Esophagus muscularis mucosa (tissue), 4 donors: ENCODE measurements around the gene PHKB. TPM values are rescaled to one million over a fixed set of nuclear protein-coding genes. Genes with fewer than 3 reads are reported as not detected.

ENCODE experiments used
- DNase-seq: peaks from one replicate; pipeline ENCODE4 v3.0.0-alpha.2; 2017; ENCODE audit errors: extremely low spot score
- H3K27ac ChIP-seq, 4 donors: fragments of 200-600 bp; sonication (generic); replicated peaks in 1 of 4; 1 replicate in 3 of 4; 2 replicates in 1 of 4; pipeline ENCODE4 v1.5.1; 2016 to 2019; ENCODE audit warnings: mild to moderate bottlenecking in 1 of 4
- H3K27me3 ChIP-seq, 4 donors: fragments of 200-600 bp; sonication (generic); one replicate each; pipeline versions ENCODE4 v1.5.1 to v1.6.0; 2016 to 2019
- H3K36me3 ChIP-seq, 4 donors: fragments of 200-600 bp; sonication (generic); one replicate each; pipeline ENCODE4 v1.5.1; 2016 to 2019
- H3K4me1 ChIP-seq, 4 donors: fragments of 200-600 bp; sonication (generic); one replicate each; pipeline ENCODE4 v1.5.1; 2016 to 2019
- H3K4me3 ChIP-seq, 4 donors: fragments of 200-600 bp; sonication (generic); 1 replicate in 2 of 4; 2 replicates in 2 of 4; pipeline ENCODE4 v1.5.1; 2016 to 2019; ENCODE audit warnings: mild to moderate bottlenecking in 4 of 4, moderate library complexity in 1 of 4
- H3K9me3 ChIP-seq, 4 donors: fragments of 200-600 bp; sonication (generic); 1 replicate in 3 of 4; 2 replicates in 1 of 4; pipeline ENCODE4 v1.5.1; 2016 to 2019
- EP300 ChIP-seq: sonication (generic); formaldehyde crosslinking; IDR thresholded peaks from one replicate; pipeline ENCODE4 v1.6.1; 2017; ENCODE audit warnings: antibody characterized with exemption
- POLR2A ChIP-seq: fragments of 450-650 bp; IDR thresholded peaks from one replicate; pipeline ENCODE4 v1.6.1; 2017; ENCODE audit warnings: antibody characterized with exemption, moderate library complexity, mild to moderate bottlenecking, low read depth
- POLR2AphosphoS5 ChIP-seq, 2 donors: sonication (generic); formaldehyde crosslinking; IDR thresholded peaks; one replicate each; pipeline ENCODE4 v1.6.1; 2017; ENCODE audit warnings: antibody characterized with exemption in 2 of 2
- WGBS: methylation state at CpG from one replicate; pipeline ENCODE4 v1.1.5; 2018; 5-methylcytosine and 5-hydroxymethylcytosine counted together
- intact Hi-C: fragments of 100-400 bp; cut with DNase I; formaldehyde crosslinking; loops from one replicate; pipeline ENCODE4 v1.15.1; 2023
- total RNA-seq, 4 donors: library from RNA; depleted of rRNA; stranded (reverse); fragments of >200 nt; gene quantifications; one replicate each; pipeline versions ENCODE4 v1.1.0 to v1.2.1, GENCODE V29; 2016
- TF ChIP-seq, protein P1 (sequence below), 3 experiments: fragments of 200-600 bp in 2 of 3; fragments of 450-650 bp in 1 of 3; sonication (generic) in 2 of 3; IDR thresholded peaks; one replicate each; pipeline ENCODE4 v1.5.1; 2017 to 2019; ENCODE audit warnings: antibody characterized with exemption in 3 of 3, mild to moderate bottlenecking in 2 of 3, moderate library complexity in 1 of 3

PHKB gene
- total RNA-seq, 4 donors from 2014 or later = 39.4 to 60.6 (median 46.5) TPM

DNA sequence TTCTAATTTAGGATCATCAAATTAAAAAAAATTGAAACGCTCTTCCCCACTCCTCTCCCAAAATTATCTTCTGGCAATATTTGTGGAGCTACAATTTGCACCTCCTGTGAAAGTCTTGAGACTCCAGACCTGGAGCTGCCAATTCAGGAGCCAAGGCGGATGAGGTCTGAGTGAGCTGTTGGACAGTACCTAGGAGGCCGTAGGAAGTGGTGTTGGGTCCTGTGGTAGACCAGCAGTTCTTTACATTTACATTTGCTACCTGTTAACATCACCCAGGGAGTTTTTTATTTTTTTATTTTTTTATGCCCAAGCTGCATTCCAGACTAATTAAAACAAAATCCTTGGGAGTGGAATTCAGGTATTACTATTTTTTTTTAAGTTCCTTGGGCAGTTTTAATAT, 271.0 kb downstream of the PHKB start:
- intact Hi-C loops = no loop called here
- WGBS = 91% methylated on average over 3 of the region's 3 CpGs
- H3K27ac ChIP-seq = no peak overlapping the region
- H3K36me3 ChIP-seq = no peaks in the 10 kb centered on the region
- no peaks in the 10 kb centered on the region for H3K4me1 ChIP-seq
- no peaks in the 10 kb centered on the region for H3K9me3 ChIP-seq
- DNase-seq = peak; percentile 17
- no peaks in the 10 kb centered on the region for H3K27me3 ChIP-seq
- no peak overlapping the region for H3K4me3 ChIP-seq
- TF ChIP-seq POLR2AphosphoS5 (IDR thresholded peaks at IDR 0.05) (no peak), EP300 (no peak), POLR2A (no peak)
- TF ChIP-seq, protein P1, sequence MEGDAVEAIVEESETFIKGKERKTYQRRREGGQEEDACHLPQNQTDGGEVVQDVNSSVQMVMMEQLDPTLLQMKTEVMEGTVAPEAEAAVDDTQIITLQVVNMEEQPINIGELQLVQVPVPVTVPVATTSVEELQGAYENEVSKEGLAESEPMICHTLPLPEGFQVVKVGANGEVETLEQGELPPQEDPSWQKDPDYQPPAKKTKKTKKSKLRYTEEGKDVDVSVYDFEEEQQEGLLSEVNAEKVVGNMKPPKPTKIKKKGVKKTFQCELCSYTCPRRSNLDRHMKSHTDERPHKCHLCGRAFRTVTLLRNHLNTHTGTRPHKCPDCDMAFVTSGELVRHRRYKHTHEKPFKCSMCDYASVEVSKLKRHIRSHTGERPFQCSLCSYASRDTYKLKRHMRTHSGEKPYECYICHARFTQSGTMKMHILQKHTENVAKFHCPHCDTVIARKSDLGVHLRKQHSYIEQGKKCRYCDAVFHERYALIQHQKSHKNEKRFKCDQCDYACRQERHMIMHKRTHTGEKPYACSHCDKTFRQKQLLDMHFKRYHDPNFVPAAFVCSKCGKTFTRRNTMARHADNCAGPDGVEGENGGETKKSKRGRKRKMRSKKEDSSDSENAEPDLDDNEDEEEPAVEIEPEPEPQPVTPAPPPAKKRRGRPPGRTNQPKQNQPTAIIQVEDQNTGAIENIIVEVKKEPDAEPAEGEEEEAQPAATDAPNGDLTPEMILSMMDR (IDR thresholded peaks at IDR 0.05) = no peak

DNA sequence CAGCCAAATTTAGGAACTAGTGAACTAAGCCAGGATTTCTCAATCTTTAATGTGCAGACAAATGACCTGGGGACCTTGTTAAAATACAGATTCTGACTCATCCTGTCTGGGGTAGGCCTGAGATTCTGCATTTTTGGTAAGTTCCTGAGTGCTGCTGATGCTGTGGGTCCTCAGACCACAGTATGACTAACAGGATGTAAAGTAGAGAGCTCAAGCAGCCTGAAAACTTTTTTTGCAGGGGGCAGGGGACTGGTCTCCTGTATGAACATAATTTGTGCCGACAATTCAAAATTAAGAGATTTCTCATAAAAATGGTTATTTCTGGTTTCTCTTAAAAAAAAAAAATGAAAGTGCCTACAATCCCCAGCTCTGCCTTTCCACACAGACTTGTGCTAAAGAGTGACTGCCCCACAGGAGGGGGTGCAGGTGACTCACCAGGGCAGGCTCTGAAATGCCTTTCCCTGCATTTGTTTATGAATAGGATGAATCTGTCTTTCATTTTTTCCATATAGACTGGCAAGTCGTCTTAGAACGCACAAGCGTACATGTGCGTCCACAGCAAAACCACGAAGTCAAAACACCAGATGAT, 271.5 kb downstream of the PHKB start:
- TF ChIP-seq EP300 (no peak), POLR2A (no peak), POLR2AphosphoS5 (IDR thresholded peaks at IDR 0.05) (no peak)
- TF ChIP-seq, protein P1 (IDR thresholded peaks at IDR 0.05) = no peak
- Histone ChIP-seq H3K27ac (no peak overlapping the region), H3K4me1 (no peaks in the 10 kb centered on the region), H3K36me3 (no peaks in the 10 kb centered on the region), H3K4me3 (no peak overlapping the region), H3K9me3 (no peaks in the 10 kb centered on the region), H3K27me3 (no peaks in the 10 kb centered on the region)
- intact Hi-C loops = no loop called here
- peak; percentile 37 for DNase-seq
- WGBS = 28% methylated on average over 6 of the region's 6 CpGs

DNA sequence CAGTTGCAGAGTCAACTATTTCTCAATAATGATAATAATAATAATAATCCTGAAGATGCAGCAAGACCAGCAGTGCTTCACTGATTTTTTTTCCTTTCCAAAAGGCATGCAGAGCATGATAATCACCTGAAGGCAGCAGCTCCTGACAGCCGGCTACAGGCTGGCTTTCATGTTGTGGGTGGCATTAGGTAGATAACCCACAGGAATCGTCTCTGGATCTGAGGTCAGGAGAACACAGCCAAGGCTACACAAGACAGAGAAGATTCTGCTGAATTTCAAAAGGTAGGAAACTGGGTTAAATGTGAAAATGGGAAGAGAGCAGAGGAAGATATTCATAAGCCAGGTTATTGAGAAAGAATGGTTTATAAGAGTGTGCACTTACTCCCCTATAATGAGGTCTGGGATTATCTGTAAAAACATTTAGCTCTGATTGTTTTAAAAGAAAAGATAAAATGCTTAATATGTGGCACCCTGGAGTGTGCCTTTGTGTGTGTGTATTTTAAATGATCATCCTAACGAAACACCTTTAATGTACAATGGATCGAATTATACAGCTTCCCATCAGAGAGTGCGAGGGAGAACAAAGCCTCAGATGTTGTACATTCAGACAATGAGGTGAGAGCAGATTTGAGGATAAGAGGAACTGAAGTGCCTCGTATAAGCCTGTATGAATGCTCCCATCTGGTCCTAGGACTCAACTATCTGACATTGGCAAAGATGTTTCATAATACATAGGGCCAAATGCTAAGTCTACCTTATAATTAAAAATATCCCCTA, 273.1 kb downstream of the PHKB start:
- H3K36me3 ChIP-seq = peaks cover 0 to 3% (median 0%) of the 10 kb centered on the region in 4 donors
- no peaks in the 10 kb centered on the region for H3K27me3 ChIP-seq
- WGBS = 53% methylated on average over 6 of the region's 6 CpGs
- DNase-seq = peak; percentile 14
- intact Hi-C loops = no loop called here
- H3K4me3 ChIP-seq = no peak overlapping the region
- H3K4me1 ChIP-seq = no peaks in the 10 kb centered on the region
- H3K9me3 ChIP-seq = peaks cover 0 to 7% (median 0%) of the 10 kb centered on the region in 4 donors
- TF ChIP-seq POLR2A (no peak), EP300 (no peak), POLR2AphosphoS5 (IDR thresholded peaks at IDR 0.05) (no peak)
- TF ChIP-seq, protein P1 (IDR thresholded peaks at IDR 0.05) = no peak
- no peak overlapping the region for H3K27ac ChIP-seq

DNA sequence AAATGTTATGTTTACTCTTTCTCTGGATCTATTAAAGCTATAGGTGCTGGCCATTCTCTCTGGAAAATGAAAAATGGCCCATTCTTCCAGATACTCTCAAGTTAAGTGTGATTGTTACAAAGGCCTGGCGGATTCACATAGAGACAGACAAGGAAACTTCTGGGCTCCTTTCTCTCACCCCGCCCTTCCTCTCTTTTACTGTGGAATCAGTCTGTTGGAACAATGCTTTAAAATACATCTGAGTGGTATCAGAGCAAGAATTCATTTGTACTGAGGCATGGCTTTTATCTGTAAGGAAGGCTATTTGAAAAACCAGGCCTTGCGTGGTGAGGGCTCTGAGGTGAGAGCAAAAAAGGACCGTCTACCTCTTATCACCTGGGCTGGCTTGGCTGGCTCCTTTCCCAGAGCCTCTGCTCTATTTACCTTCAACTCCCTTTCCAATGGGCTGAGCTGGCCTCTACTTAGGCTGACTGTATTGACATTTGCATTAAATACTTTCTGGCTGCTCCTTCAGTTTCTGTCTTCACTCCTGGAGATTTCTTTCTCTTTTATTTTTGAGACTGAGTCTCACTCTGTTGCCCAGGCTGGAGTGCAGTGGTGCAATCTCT, 274.0 kb downstream of the PHKB start:
- WGBS = 64% methylated on average over 4 of the region's 4 CpGs
- intact Hi-C loops = no loop called here
- Histone ChIP-seq H3K27me3 (no peaks in the 10 kb centered on the region), H3K27ac (no peak overlapping the region), H3K4me3 (no peak overlapping the region), H3K4me1 (no peaks in the 10 kb centered on the region), H3K9me3 (peaks cover 0 to 12% (median 4%) of the 10 kb centered on the region in 4 donors), H3K36me3 (peaks cover 0 to 3% (median 0%) of the 10 kb centered on the region in 4 donors)
- TF ChIP-seq POLR2A = no peak
- TF ChIP-seq, protein P1 (IDR thresholded peaks at IDR 0.05) = no peak
- no peak for TF ChIP-seq POLR2AphosphoS5 (IDR thresholded peaks at IDR 0.05)
- no peak for TF ChIP-seq EP300
- DNase-seq = peak; percentile 75
